ENCODE results near the gene STPG1.

The STPG1 gene

DNA sequence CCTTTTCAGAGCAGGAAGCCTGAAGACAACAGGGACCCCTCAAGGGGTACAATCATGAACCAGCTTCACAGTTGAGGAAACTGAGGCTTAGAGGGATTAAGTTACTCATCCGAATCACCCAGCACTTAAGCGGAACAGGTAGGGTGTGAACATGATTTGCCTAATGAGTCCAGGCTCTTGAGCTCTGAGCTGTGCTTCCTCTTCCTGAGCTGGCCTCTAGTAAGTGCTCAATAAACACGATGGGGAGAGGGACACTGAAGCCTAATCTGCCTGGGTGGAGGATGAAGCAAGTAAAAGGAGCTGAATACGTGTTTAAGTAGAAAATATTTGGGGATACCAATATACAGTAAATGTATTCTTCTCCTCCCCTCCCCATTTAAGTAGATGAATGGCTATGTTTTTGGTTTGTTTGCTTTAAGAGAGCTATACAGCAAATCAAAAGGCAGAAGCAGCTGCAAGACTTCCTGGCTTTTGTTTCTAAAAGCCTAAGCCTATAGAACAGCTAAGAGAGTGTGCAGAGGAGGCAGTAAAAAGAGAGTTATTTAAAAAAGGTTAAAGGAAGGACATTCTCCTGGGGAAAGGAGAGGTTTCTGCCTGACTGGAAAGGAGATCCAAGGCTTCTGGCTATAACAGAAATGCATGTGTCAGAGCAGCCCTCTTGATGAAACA is 20.5 kb downstream of the STPG1 start:
- no peak for DNase-seq (ENCODE audit: low read depth)

DNA sequence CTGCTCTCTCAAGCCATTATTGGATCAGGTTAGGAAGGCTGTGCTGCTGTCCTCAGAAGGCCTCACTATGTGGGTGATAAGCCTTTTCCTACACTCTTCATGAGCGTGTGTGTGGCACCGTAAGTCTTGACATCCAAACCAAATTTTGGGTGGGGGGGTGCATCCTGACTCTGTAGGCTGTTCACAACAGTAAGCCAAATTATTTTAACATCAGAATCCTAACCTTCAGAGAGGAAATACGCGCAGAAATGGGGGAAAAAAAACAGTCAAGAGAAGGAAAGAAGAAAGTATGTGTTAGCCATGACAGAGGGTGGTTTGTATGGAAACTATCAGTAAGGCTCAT is 21.0 kb downstream of the STPG1 start:
- no peak for DNase-seq (ENCODE audit: low read depth)

DNA sequence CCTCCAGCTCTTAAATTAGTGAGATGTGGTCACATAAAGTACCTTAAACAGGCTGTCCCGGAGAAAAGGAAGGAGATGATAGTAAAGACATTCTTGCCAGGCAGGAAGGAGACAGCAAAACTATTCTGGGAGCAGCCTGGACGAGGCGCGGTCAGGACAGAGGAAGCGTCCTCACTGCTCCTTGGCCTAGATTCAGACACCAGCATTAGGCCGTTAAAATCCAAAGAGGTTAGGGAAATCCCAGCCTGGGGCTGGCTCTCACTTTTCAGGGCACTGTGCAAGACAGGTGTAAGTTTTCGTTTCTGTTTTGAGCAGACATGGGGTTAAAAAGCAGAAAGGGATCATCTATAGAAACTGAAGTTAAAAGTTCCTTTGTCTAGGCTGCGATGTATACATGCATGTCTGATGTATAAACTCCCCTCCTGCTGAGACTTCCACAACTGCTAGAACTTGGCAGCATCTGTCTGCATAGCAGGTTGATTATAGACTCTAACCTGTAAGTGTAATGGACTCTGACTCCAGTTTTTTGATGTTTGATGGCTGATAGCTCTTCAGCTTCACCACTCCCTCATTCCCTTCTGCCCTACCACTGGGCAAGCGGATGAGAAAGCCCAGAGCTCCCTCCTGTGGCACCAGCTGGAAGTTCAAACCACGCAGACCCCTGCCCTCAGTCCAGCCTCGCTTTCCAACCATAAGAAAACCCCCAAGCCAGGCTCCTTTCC is 21.5 kb downstream of the STPG1 start:
- DNase-seq (ENCODE audit: low read depth) = no peak

DNA sequence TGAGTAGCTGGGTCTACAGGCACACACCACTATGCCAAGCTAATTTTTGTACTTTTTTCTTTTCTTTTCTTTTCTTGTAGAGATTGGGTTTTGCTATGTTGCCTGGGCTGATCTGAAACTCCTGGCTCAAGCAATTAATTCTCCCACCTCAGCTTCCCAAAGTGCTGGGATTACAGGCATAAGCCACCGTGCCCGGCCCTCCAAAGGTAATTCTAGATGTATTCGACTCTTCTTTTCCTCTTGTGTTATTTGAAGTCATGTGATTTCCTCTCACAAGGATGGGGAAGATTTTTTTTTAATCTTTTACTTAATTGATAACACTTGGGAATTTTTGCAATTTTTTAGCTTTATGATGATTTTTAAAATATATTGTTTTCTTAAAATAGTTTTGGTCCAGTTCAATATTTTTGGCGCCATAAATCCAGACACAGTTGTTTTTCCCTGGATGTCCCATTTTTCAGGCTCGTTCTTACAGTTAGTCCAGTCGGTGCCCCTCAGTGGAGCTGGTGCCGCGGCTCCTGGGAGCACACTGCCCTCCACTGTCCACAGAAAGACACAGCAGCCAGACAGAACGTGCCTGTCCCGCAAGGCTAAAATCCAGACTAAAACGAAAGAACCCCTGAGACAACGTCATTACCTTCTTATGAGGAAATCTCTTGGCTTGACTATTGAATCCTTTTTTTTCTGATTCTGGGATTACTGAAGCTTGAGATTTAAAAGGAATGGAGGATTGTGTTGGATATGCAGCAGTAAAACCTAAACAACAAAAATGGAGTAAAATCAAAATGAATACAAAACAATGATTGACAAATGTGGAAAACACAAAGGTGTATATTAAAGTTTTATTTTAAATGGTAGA is 22.4 kb downstream of the STPG1 start:
- DNase-seq (ENCODE audit: low read depth) = no peak

DNA sequence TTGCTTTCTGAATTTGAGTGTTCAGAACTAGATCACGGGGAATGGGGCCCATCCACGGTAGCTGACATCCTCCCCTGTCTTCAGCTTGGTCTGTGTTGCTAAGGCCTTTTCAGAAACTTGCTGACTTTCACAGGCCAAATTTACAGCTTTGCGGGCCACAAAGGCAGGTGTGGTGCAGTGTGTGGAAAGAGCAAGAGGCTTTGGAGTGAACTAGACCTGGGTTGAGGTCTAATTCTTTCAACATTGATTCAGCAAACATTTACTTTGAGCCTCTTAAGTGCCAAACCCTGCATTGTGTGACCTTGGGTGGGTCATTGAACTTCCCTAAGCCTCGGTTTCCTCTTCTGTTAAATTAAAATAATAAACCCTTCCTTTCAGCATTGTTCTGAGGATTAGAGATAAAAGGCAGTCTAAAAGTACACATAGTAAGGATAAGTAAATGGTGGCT is 24.3 kb downstream of the STPG1 start:
- DNase-seq (ENCODE audit: low read depth) = no peak

DNA sequence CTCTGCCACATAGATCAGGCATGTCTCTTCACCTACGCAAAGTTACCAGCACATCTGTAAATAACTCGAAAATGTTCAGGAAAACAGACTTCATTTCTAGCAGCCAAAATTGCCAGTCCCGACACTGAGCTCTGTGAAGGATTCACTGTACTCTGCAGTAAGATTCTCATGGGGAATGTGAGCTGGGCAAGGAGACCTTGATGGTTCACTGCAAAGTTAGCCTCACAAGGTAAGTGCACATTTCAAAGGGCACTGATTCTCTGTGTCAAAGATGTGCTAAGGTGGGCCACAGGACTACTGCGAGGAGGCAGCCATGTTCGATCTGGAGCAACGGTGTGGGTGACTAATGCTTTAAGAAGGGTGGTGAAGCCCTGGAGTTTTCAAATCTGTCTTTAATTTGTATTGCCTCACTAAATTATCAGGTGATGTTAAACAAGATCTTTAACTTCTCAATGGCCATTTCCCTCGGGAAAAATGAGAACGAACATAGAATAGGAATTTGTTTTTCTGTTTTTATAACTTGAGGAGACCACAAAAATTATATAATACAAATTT is 25.2 kb downstream of the STPG1 start:
- no peak for DNase-seq (ENCODE audit: low read depth)

DNA sequence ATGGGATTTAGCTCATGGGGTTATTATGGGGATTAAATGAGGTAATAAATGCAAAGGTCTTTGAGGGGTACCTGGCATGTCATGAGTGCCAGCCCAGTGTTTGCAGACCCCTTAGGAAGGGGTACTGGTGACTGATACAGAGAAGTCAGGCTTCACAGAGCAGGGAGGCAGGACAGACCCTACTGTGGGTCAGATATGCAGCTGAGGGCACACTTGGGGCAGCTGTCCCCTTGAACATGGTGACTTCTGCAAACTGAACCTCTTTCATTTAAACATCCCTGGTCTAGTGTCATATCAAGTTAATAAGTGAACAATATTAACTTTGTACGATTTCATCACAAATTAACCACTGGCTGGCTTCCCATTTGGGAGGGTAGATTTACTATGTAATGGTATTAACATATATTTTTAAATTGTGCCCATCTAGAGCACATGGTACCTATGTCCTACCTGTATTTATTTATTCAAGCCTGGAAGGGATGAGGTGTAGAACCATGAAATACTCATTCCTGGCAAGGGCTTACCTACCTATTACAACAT is 25.9 kb downstream of the STPG1 start:
- no peak for DNase-seq (ENCODE audit: low read depth)

DNA sequence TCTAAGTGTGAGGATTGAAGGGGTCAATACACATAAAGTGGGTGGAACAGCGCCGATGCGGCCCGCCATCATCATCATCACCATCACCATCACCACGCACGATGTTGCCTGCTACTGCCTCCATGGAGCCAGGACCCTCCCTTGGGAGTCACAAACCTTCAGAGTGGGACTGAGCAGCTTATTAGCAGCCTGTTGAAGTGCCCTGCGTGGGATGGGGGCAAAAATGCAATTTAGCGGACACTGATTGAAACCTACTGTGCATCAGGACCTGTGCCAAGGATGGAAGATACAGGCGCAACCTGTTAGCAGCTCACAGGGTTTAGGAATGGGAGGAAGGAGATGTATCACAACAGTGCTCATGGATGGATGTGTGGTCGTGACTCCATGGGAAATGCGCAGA is 26.7 kb downstream of the STPG1 start:
- no peak for DNase-seq (ENCODE audit: low read depth)

DNA sequence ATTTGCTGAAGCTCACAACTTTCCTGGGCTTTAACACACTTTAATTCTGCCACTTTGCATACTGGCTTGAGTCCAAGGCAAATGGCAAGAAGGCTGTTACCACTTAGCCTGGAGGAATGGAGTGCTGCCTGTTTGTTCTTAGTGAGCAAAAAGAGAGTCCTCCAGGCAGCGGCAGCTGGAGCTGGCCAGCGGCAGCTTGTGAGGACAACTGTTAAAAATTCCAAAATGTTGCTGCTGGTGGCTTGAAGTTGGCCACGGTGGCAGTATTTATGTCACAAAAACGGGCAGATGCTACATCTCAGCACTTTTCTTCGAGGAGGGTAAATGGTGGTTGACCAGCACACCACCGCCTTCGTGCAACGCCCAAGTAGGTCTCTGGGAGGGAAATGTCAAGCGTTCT is 27.3 kb downstream of the STPG1 start:
- DNase-seq (ENCODE audit: low read depth) = no peak

DNA sequence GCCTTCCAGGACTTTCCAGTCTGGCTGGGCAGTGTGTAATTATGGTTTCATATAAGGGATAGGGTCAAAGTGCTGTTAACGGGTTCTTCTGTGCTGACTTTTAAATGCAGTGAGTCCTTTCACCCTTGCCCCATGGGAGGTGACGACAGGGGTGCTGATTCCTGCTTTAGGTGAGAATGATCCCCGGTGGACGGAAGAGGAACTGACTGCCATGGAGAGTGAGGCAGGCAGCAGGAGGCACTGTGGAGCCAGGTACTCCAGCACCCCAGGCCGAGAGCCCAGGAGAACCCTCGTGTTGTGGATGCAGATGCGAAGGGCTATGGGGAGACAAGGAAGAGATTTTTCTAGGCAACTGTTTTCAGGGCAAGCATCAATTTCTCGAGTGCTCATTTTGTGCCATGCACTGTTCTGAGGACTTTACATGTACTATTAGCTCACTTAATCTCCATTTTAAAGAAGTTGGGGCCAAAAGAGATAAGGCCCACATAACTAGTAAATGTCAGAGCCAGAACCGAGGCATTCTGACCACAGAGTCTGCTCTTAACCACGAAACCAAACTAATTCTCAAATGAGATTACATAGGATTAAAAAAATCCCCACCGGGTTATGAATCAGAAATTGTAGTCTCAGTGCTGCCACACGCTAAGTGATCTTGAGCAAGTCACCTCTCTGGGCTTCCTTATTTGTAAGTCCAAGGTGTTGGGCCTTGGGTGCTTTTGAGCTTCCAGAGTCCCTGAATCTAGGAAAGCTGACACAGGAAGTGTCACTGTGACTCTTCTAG is 28.2 kb downstream of the STPG1 start:
- DNase-seq (ENCODE audit: low read depth) = no peak

DNA sequence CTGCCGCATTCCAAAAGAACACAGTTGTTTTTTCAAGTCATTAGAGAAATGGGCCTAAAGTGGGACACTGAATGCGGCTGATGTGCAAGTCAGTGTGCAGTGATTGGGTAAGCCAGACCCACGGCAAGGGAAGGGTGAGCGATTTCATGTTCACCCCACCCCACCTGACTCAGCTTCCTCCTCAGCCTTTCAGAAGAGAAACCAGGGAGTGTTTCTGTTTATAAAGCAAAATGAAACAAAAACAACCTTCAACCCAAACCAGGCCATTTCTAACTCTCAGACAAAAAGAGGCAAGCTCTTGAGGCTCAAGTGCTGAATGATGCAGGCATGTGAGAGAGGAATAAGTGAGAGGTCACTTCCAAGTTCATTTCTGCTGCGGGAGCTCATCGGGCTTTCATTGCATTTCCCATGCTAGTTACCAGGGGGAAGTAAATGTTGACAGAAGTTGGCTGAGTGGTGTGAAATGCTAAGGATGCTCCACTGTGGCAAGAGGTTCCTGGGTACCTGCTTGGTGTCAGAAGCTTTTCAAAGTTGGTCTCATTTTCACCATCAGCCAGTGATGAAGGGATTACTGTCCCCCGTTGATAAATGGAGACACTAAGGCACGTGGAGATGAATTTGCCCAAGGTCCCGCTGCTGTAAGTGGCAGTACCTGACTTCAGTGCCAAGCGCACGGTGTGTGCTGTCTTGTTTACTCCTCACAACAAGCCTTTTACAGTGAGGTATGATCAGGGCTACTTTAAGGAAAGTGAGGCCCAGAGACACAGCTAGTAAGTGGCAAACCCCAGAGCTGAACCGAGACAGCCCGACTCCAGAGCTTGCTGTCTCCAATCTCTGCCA is 29.1 kb downstream of the STPG1 start:
- no peak for DNase-seq (ENCODE audit: low read depth)

DNA sequence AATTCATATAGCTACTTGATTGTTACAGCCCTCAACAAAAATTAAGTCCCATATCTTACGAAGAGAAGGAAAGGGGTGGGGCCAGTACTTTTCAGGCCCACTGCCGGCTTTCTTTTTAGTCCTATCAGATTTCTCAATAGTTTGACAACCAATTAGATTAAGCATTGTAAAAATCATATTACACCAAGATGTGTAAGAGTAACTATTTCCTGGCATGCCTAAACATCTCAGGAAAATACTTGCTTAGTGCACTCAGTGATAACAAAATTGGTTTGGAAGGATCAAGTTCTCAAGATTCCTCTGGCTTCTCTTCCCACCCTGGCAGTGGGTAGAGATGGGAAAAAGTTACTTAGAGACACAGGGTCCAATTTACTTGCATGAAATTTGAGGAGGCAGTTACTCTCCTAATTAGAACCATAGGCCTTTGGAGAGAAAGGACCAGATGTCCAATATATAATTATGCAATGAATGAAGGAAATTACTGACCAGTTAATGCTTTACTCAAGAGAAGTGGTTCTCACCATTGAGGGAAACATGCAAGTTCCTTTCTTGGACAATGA is 30.1 kb downstream of the STPG1 start:
- DNase-seq (ENCODE audit: low read depth) = no peak

DNA sequence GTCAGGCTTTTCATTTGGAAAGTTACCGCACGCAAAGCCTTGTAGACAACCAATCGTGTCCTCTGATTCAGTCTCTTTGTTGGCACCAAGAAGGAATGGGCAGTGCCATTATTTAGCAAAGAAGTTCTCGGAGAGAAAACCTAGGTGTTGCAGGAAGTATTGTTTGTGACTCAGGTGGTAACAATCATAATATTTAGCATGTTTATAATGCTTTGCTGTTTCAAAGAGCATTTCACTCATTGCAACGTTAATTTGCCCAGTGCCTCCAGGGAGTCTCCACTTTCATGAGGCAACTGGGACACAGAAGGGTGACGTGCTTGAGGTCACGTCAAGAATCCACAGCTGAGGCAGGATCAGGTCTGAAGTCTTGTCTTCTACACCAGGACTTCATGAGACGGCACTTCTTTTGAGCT is 31.4 kb downstream of the STPG1 start:
- no peak for DNase-seq (ENCODE audit: low read depth)

DNA sequence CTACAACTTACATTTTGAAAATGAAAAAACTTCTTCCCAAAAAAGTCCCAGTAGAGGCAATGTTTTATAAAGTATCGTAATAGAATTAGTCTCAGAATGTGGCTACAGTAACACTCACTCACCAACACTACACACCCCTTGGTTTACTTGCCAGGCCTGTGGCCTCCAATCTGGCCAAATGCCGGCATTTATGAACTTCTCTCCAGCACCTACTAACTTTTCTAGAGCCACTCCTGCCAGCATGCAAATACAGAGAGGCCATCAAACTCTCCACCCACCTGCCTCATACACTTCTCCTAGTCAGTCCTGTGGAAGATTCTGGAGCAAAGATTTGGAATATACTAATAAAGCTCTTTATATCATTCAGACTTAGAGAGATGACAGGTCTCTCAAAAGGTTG is 32.3 kb downstream of the STPG1 start:
- no peak for DNase-seq (ENCODE audit: low read depth)

DNA sequence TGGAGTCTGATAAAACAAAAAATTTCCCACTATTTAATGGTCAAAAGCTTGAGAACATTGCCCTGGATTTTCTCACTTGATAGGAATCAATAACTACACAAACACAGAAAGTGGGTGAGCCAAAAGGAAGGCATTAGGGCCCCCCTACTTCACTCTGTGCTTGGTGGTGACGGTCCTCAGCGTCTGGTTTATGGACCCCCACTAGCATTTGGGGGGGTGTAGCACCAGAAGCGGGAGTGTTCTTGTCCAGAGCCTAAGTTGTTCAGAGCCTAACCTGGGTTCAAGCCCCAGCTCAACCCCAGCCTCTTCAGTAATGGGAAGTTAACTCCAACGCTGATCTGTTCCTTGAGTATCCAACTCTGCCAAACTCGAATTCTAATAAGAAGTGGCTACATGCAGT is 33.1 kb downstream of the STPG1 start:
- DNase-seq (ENCODE audit: low read depth) = no peak

DNA sequence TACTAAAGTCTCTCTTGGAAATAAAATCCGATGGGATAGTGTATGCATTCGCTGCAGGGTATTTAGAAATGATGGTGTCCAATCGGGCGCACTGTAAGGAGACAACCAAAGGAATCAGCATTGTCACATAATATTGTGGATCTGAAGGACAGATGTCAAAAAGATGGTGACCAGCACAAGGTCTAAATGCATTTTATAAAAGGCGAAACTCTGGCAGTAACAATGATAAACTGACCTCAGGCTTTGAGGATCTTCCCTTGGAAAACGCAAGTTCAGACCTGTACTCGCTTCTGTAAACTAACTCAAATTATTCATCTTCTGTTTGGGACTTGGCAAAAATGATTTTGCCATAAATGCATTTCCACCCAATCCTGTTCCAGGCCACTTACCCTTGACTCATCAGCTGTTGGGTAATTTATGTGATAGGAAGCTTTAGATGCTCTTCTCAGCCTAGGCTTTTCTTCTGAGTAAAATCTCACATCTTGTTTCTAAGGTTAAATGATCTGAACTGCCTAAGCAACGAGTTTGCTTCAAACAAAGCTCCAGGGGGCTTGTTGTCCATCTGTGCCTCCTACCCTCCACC is 33.8 kb downstream of the STPG1 start:
- DNase-seq (ENCODE audit: low read depth) = no peak

DNA sequence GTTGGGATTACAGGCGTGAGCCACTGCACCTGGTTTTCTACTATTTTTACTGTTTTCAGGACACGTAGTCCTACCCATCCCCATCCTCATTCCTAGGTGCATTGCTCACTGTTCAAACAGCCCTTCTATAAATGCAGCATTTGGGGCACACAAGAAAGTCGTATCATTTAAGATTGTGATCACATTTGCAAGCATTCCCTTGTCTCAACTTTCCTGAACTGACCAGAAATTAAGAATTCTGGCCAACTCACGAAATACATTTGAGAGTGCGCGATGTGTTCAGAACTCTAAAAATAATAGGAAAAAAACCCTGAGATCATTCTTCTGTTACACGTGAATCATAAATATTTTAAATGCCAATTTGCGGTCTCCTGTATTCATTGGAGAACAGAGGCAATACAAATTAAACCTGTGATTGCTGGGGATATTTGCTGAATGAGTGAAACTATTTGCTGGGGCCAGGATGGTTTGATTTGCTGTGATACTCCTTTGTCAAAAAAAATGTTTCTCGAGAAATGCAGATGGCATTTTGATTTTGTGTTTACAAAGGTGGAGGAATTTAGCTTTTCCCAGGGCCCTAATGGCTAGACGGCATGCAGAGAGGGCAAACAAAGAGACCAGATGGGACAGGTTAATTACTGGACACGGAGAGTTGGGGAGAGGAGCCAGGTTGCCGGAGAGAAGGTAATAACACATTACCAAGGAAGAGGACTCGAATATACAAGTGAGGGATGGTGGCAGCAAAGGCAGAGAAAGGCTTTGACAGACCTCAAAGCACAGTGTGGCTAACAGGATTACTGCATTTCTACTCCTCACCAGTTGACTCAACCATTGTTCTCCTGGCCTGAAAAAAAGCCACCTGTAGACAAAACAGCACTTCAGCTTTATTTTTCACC is 38.4 kb downstream of the STPG1 start:
- no peak for DNase-seq (ENCODE audit: low read depth)

DNA sequence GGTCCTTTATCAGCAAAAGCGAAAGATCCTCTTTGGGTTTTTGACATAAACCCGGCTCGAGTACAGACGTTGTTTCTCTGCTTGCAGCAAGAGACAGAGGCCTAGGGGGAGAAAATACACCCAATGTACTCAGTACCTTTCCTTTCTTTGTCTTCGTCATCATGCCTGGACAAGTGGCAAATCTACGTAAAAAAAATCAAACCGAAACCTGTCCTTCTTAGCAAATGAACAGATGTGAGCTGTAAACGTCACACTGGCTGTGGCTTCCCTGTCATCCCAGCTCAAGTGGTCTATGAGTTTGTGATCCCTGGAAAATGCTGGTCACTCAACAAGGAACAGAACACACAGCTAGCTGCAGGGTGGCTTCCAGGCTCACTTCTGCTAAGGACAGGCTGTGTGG is 39.9 kb downstream of the STPG1 start:
- DNase-seq (ENCODE audit: low read depth) = no peak

DNA sequence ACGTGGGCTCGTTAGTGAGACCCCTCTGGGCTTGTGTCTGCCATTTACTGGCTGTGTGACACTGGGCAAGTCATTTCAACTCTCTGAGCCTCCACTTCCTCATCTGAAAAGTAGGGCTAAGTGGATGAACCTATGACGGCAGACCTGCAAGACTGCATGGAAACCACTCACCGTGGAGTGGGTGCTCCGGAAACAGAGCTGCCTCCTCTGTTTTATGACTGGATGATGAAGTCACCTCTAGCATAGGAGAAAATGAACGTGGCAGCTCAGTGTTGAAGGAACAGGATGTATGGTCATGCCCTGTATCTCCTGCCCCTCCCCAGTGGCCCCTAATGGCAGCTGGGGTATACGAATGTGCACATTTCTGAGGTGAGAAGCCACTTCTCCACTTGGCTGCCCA is 40.5 kb downstream of the STPG1 start:
- DNase-seq (ENCODE audit: low read depth) = no peak

Measured in HS-5 (cell line).